Measurements from ENCODE around the gene METAP2.
A peak's percentile ranks its signal among the peaks of the same experiment; 100 is the strongest.

METAP2 gene

DNA sequence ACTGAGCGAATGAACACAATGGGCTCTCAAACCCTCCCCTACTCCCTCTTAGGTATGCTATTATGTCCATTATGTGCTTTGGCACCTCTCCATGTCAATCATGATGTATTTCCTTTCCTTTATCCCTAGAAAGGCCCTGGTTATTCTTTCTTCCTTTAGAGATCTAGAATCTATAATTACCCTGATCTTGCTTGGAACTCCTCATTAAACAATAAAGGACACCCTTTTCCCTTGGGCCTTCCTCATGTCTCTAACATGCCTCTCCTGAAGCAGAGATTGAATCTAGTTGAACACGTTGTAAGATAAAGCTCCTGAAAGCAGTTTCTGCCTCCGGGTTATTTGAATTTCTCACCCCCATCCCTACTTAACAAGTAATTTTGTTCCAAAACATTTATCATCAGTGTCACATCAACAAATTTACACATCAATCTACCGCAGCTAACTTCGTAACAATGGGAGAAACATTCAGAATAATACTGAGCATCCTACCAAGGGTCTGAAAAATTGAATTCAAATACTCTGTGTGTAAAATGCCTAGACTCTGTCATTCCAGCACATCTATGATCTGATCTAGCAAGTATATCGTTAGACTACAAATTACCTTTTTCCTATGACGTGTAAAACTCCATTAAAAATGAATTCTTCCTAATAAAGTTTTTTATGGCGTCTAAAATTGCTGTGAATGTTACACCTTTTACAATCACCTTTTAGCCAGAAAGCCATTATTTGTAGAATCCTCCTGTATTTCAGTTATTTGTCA, 72.0 kb downstream of the METAP2 start (continued):
- TF ChIP-seq, protein P1, sequence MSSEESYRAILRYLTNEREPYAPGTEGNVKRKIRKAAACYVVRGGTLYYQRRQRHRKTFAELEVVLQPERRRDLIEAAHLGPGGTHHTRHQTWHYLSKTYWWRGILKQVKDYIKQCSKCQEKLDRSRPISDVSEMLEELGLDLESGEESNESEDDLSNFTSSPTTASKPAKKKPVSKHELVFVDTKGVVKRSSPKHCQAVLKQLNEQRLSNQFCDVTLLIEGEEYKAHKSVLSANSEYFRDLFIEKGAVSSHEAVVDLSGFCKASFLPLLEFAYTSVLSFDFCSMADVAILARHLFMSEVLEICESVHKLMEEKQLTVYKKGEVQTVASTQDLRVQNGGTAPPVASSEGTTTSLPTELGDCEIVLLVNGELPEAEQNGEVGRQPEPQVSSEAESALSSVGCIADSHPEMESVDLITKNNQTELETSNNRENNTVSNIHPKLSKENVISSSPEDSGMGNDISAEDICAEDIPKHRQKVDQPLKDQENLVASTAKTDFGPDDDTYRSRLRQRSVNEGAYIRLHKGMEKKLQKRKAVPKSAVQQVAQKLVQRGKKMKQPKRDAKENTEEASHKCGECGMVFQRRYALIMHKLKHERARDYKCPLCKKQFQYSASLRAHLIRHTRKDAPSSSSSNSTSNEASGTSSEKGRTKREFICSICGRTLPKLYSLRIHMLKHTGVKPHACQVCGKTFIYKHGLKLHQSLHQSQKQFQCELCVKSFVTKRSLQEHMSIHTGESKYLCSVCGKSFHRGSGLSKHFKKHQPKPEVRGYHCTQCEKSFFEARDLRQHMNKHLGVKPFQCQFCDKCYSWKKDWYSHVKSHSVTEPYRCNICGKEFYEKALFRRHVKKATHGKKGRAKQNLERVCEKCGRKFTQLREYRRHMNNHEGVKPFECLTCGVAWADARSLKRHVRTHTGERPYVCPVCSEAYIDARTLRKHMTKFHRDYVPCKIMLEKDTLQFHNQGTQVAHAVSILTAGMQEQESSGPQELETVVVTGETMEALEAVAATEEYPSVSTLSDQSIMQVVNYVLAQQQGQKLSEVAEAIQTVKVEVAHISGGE (tag by site-specific recombination; conservative IDR thresholded peaks at IDR 0.05; ENCODE audit: low read depth) = no peak
- TF ChIP-seq ZNF24 (tag by site-specific recombination; IDR thresholded peaks at IDR 0.05) (no peak), ZNF324 (tag by site-specific recombination; IDR thresholded peaks at IDR 0.05) (no peak), GLI4 (tag by site-specific recombination; IDR thresholded peaks at IDR 0.05) (no peak), ZNF223 (tag by site-specific recombination; IDR thresholded peaks at IDR 0.05) (no peak), ZNF658 (tag by site-specific recombination; IDR thresholded peaks at IDR 0.05) (no peak), ZBTB1 (tag by site-specific recombination; IDR thresholded peaks at IDR 0.05) (no peak), ZBTB21 (tag by site-specific recombination; IDR thresholded peaks at IDR 0.05) (no peak), ZNF114 (tag by site-specific recombination; IDR thresholded peaks at IDR 0.05) (no peak), MYNN (tag by site-specific recombination; IDR thresholded peaks at IDR 0.05; ENCODE audit: borderline replicate concordance) (no peak), KLF10 (tag by site-specific recombination; IDR thresholded peaks at IDR 0.05) (no peak), ZNF830 (tag by site-specific recombination; IDR thresholded peaks at IDR 0.05; ENCODE audit: low read depth) (no peak), ZNF133 (tag by site-specific recombination; IDR thresholded peaks at IDR 0.05) (no peak), ZFP3 (tag by site-specific recombination; IDR thresholded peaks at IDR 0.05; ENCODE audit: low read depth) (no peak), ZNF354C (tag by site-specific recombination; IDR thresholded peaks at IDR 0.05; ENCODE audit: borderline replicate concordance, low read depth) (no peak), YY1 (tag by site-specific recombination; IDR thresholded peaks at IDR 0.05) (no peak), ZNF146 (tag by site-specific recombination; IDR thresholded peaks at IDR 0.05) (no peak), ZNF707 (tag by site-specific recombination; IDR thresholded peaks at IDR 0.05) (no peak), ZNF16 (tag by site-specific recombination; IDR thresholded peaks at IDR 0.05; ENCODE audit: low read depth) (no peak), ZNF211 (tag by site-specific recombination; IDR thresholded peaks at IDR 0.05; ENCODE audit: low read depth) (no peak), ZNF138 (tag by site-specific recombination; IDR thresholded peaks at IDR 0.05; ENCODE audit: borderline replicate concordance) (no peak), ZNF274 (IDR thresholded peaks at IDR 0.05; ENCODE audit: low read length) (no peak), ZNF274 (tag by site-specific recombination; IDR thresholded peaks at IDR 0.05; ENCODE audit: borderline replicate concordance) (no peak), ZNF510 (tag by site-specific recombination; IDR thresholded peaks at IDR 0.05; ENCODE audit: insufficient replicate concordance) (no peak)
- TF ChIP-seq, protein P2, sequence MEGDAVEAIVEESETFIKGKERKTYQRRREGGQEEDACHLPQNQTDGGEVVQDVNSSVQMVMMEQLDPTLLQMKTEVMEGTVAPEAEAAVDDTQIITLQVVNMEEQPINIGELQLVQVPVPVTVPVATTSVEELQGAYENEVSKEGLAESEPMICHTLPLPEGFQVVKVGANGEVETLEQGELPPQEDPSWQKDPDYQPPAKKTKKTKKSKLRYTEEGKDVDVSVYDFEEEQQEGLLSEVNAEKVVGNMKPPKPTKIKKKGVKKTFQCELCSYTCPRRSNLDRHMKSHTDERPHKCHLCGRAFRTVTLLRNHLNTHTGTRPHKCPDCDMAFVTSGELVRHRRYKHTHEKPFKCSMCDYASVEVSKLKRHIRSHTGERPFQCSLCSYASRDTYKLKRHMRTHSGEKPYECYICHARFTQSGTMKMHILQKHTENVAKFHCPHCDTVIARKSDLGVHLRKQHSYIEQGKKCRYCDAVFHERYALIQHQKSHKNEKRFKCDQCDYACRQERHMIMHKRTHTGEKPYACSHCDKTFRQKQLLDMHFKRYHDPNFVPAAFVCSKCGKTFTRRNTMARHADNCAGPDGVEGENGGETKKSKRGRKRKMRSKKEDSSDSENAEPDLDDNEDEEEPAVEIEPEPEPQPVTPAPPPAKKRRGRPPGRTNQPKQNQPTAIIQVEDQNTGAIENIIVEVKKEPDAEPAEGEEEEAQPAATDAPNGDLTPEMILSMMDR (tag by site-specific recombination; IDR thresholded peaks at IDR 0.05) = no peak
- TF ChIP-seq, protein P3, sequence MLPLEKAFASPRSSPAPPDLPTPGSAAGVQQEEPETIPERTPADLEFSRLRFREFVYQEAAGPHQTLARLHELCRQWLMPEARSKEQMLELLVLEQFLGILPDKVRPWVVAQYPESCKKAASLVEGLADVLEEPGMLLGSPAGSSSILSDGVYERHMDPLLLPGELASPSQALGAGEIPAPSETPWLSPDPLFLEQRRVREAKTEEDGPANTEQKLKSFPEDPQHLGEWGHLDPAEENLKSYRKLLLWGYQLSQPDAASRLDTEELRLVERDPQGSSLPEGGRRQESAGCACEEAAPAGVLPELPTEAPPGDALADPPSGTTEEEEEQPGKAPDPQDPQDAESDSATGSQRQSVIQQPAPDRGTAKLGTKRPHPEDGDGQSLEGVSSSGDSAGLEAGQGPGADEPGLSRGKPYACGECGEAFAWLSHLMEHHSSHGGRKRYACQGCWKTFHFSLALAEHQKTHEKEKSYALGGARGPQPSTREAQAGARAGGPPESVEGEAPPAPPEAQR (tag by site-specific recombination; IDR thresholded peaks at IDR 0.05) = no peak
- TF ChIP-seq, protein P4, sequence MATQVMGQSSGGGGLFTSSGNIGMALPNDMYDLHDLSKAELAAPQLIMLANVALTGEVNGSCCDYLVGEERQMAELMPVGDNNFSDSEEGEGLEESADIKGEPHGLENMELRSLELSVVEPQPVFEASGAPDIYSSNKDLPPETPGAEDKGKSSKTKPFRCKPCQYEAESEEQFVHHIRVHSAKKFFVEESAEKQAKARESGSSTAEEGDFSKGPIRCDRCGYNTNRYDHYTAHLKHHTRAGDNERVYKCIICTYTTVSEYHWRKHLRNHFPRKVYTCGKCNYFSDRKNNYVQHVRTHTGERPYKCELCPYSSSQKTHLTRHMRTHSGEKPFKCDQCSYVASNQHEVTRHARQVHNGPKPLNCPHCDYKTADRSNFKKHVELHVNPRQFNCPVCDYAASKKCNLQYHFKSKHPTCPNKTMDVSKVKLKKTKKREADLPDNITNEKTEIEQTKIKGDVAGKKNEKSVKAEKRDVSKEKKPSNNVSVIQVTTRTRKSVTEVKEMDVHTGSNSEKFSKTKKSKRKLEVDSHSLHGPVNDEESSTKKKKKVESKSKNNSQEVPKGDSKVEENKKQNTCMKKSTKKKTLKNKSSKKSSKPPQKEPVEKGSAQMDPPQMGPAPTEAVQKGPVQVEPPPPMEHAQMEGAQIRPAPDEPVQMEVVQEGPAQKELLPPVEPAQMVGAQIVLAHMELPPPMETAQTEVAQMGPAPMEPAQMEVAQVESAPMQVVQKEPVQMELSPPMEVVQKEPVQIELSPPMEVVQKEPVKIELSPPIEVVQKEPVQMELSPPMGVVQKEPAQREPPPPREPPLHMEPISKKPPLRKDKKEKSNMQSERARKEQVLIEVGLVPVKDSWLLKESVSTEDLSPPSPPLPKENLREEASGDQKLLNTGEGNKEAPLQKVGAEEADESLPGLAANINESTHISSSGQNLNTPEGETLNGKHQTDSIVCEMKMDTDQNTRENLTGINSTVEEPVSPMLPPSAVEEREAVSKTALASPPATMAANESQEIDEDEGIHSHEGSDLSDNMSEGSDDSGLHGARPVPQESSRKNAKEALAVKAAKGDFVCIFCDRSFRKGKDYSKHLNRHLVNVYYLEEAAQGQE (tag by site-specific recombination; IDR thresholded peaks at IDR 0.05) = no peak
- TF ChIP-seq, protein P5, sequence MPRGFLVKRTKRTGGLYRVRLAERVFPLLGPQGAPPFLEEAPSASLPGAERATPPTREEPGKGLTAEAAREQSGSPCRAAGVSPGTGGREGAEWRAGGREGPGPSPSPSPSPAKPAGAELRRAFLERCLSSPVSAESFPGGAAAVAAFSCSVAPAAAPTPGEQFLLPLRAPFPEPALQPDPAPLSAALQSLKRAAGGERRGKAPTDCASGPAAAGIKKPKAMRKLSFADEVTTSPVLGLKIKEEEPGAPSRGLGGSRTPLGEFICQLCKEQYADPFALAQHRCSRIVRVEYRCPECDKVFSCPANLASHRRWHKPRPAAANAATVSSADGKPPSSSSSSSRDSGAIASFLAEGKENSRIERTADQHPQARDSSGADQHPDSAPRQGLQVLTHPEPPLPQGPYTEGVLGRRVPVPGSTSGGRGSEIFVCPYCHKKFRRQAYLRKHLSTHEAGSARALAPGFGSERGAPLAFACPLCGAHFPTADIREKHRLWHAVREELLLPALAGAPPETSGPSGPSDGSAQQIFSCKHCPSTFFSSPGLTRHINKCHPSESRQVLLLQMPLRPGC (tag by site-specific recombination; IDR thresholded peaks at IDR 0.05) = peak; percentile 28; the same call in 1 of the 2 replicates

Measured in HEK293 (cell line).